SK-N-SH (cell line): ENCODE data around the gene CPA3. TPM values are rescaled to one million over a fixed set of nuclear protein-coding genes. Genes with fewer than 3 reads are reported as not detected.

ENCODE experiments used
- CTCF ChIA-PET: fragments of 300-600, 350-600 bp; formaldehyde crosslinking; extraction: SDS; loops from one replicate; lab custom pipeline; 2021; lab: Yijun Ruan, JAX
- POLR2A ChIA-PET: fragments of 350-600 bp; sonication (Branson Sonifier 250); formaldehyde crosslinking; extraction: SDS; loops from one replicate; lab custom pipeline; 2020; ENCODE audit warnings: antibody characterized with exemption, inconsistent platforms; lab: Yijun Ruan, JAX
- DNase-seq: peaks from one replicate; pipeline ENCODE4 v3.0.0; 2012
- H2AFZ ChIP-seq: fragments of 200-600 bp; sonication (generic); 2 replicates; pipeline ENCODE4 v1.8.1; 2016; ENCODE audit warnings: antibody characterized with exemption, mild to moderate bottlenecking, low read depth
- H3F3A ChIP-seq: fragments of 200-600 bp; sonication (generic); replicated peaks from 2 replicates; pipeline ENCODE3; 2016; ENCODE audit warnings: antibody characterized with exemption, mild to moderate bottlenecking; ENCODE audit not compliant: insufficient read depth
- H3K27ac ChIP-seq, 2 experiments: fragments of 200-500 bp in 1 of 2; fragments of 200-600 bp in 1 of 2; sonication (Bioruptor generic) in 1 of 2; sonication (generic), shearing (Covaris generic) in 1 of 2; 2 replicates each; pipeline versions ENCODE4 v1.5.1 to v1.6.1; 2014 to 2016; ENCODE audit warnings: low read depth in 2 of 2, inconsistent platforms in 1 of 2, low read length in 1 of 2, mild to moderate bottlenecking in 1 of 2, mixed read lengths in 1 of 2
- H3K27me3 ChIP-seq: fragments of 200-600 bp; sonication (generic), shearing (Covaris generic); 2 replicates; pipeline ENCODE4 v1.6.1; 2016; ENCODE audit warnings: mixed run types; ENCODE audit not compliant: insufficient read depth
- H3K36me3 ChIP-seq, 2 experiments: fragments of 200-500 bp in 1 of 2; fragments of 200-600 bp in 1 of 2; sonication (Bioruptor generic) in 1 of 2; sonication (generic) in 1 of 2; replicated peaks in 1 of 2; 2 replicates each; pipeline versions ENCODE3 to v1.5.1; 2014 to 2016; ENCODE audit warnings: low read length in 1 of 2, mild to moderate bottlenecking in 1 of 2; ENCODE audit not compliant: insufficient read depth in 2 of 2, control insufficient read depth in 1 of 2
- H3K4me1 ChIP-seq, 2 experiments: fragments of 200-500 bp in 1 of 2; fragments of 200-600 bp in 1 of 2; sonication (Bioruptor generic) in 1 of 2; sonication (generic), shearing (Covaris generic) in 1 of 2; 2 replicates each; pipeline versions ENCODE4 v1.5.1 to v1.6.1; 2014 to 2016; ENCODE audit warnings: low read depth in 1 of 2, low read length in 1 of 2, mixed run types in 1 of 2; ENCODE audit not compliant: insufficient read depth in 2 of 2, control insufficient read depth in 1 of 2
- H3K4me2 ChIP-seq: fragments of 200-600 bp; sonication (generic), shearing (Covaris generic); 2 replicates; pipeline ENCODE4 v1.6.1; 2017; ENCODE audit warnings: mixed run types
- H3K4me3 ChIP-seq, 2 experiments: fragments of 200-500 bp in 1 of 2; fragments of 200-600 bp in 1 of 2; sonication (Bioruptor generic) in 1 of 2; sonication (generic), shearing (Covaris generic) in 1 of 2; 2 replicates each; pipeline versions ENCODE4 v1.5.1 to v1.8.1; 2014 to 2016; ENCODE audit warnings: low read depth in 2 of 2, inconsistent platforms in 1 of 2, low read length in 1 of 2, mild to moderate bottlenecking in 1 of 2, mixed read lengths in 1 of 2, moderate library complexity in 1 of 2
- H3K79me2 ChIP-seq: fragments of 200-600 bp; sonication (generic); 2 replicates; pipeline ENCODE4 v1.8.1; 2017; ENCODE audit warnings: mild to moderate bottlenecking; ENCODE audit not compliant: insufficient read depth
- H3K9ac ChIP-seq: fragments of 200-600 bp; sonication (generic); 2 replicates; pipeline ENCODE4 v1.6.1; 2017; ENCODE audit warnings: mixed run types
- H3K9me2 ChIP-seq: fragments of 200-600 bp; sonication (generic); 2 replicates; pipeline ENCODE4 v1.6.1; 2017; ENCODE audit warnings: mixed run types
- H3K9me3 ChIP-seq: fragments of 200-600 bp; sonication (generic); 2 replicates; pipeline ENCODE4 v1.6.1; 2017; ENCODE audit warnings: mixed run types, mild to moderate bottlenecking, moderate library complexity
- H4K20me1 ChIP-seq: fragments of 200-600 bp; sonication (generic); 2 replicates; pipeline ENCODE4 v1.6.1; 2017; ENCODE audit warnings: mild to moderate bottlenecking, mixed run types; ENCODE audit not compliant: insufficient read depth
- EP300 ChIP-seq, 2 experiments: IDR thresholded peaks; 2 replicates each; pipeline versions ENCODE4 v1.4.0 to v1.6.1; 2012; ENCODE audit warnings: borderline replicate concordance in 1 of 2, low read depth in 1 of 2, low read length in 1 of 2
- EZH2phosphoT487 ChIP-seq: fragments of 200-600 bp; sonication (generic); IDR thresholded peaks from 2 replicates; pipeline ENCODE4 v1.6.1; 2017; ENCODE audit warnings: low read depth, mixed run types, mild to moderate bottlenecking, antibody characterized with exemption, moderate library complexity, borderline replicate concordance
- GABPA ChIP-seq: IDR thresholded peaks from 2 replicates; pipeline ENCODE4 v1.4.0; 2012; ENCODE audit warnings: low read depth, mild to moderate bottlenecking
- JUND ChIP-seq: IDR thresholded peaks from 2 replicates; pipeline ENCODE4 v1.4.0; 2012
- MEF2A ChIP-seq: IDR thresholded peaks from 2 replicates; pipeline ENCODE4 v1.4.0; 2012; ENCODE audit warnings: low read depth, borderline replicate concordance
- MXI1 ChIP-seq: IDR thresholded peaks from 2 replicates; pipeline ENCODE4 v1.6.1; 2012; ENCODE audit warnings: mild to moderate bottlenecking, low read depth, low read length, improper control_type of control experiment
- NRF1 ChIP-seq: IDR thresholded peaks from 2 replicates; pipeline ENCODE4 v1.6.1; 2012; ENCODE audit warnings: low read depth, mild to moderate bottlenecking, low read length
- PBX3 ChIP-seq: IDR thresholded peaks from 2 replicates; pipeline ENCODE4; 2012
- RAD21 ChIP-seq: IDR thresholded peaks from 2 replicates; pipeline ENCODE4 v1.6.1; 2012; ENCODE audit warnings: mild to moderate bottlenecking, low read length
- RCOR1 ChIP-seq: fragments of 150-350 bp; IDR thresholded peaks from 2 replicates; pipeline ENCODE4 v1.6.1; 2017; ENCODE audit warnings: antibody characterized with exemption, low read length
- SMC3 ChIP-seq: IDR thresholded peaks from 2 replicates; pipeline ENCODE4 v1.6.1; 2012; ENCODE audit warnings: low read depth, low read length, improper control_type of control experiment
- TAF1 ChIP-seq: IDR thresholded peaks from 2 replicates; pipeline ENCODE4 v1.6.1; 2012; ENCODE audit warnings: low read depth, mild to moderate bottlenecking, low read length, moderate library complexity, borderline replicate concordance
- TEAD4 ChIP-seq: IDR thresholded peaks from 2 replicates; pipeline ENCODE4 v1.4.0; 2012; ENCODE audit warnings: mild to moderate bottlenecking, borderline replicate concordance; ENCODE audit not compliant: insufficient read depth
- WGBS: methylation state at CpG from one replicate; pipeline ENCODE4 v1.1.6; 2017; ENCODE audit warnings: low lambda C conversion rate; 5-methylcytosine and 5-hydroxymethylcytosine counted together
- polyA plus RNA-seq, 3 experiments: library from polyadenylated mRNA; depleted of rRNA; stranded (reverse); fragments of >200 nt; gene quantifications; 2 replicates each; pipeline ENCODE4 v1.2.3, GENCODE V29; 2012
- TF ChIP-seq, protein P1 (sequence below): IDR thresholded peaks from 2 replicates; pipeline ENCODE4 v1.6.1; 2012; ENCODE audit warnings: mild to moderate bottlenecking, low read depth, low read length, moderate library complexity
- TF ChIP-seq, protein P2 (sequence below): fragments of 150-350 bp; IDR thresholded peaks from 2 replicates; pipeline ENCODE4 v1.6.1; 2016; ENCODE audit warnings: mild to moderate bottlenecking, low read depth, low read length

CPA3 gene, protein sequence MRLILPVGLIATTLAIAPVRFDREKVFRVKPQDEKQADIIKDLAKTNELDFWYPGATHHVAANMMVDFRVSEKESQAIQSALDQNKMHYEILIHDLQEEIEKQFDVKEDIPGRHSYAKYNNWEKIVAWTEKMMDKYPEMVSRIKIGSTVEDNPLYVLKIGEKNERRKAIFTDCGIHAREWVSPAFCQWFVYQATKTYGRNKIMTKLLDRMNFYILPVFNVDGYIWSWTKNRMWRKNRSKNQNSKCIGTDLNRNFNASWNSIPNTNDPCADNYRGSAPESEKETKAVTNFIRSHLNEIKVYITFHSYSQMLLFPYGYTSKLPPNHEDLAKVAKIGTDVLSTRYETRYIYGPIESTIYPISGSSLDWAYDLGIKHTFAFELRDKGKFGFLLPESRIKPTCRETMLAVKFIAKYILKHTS
- 0.06 TPM in 1 of 2 replicates, not detected in the other for polyA plus RNA-seq (2012; rRNA removed)
- 0.06 TPM in 1 of 2 replicates, not detected in the other for polyA plus RNA-seq (2012; cell fraction: cytosol; rRNA removed)
- 0.06 TPM in 1 of 2 replicates, not detected in the other for polyA plus RNA-seq (2012; cell fraction: nucleus; rRNA removed)

DNA sequence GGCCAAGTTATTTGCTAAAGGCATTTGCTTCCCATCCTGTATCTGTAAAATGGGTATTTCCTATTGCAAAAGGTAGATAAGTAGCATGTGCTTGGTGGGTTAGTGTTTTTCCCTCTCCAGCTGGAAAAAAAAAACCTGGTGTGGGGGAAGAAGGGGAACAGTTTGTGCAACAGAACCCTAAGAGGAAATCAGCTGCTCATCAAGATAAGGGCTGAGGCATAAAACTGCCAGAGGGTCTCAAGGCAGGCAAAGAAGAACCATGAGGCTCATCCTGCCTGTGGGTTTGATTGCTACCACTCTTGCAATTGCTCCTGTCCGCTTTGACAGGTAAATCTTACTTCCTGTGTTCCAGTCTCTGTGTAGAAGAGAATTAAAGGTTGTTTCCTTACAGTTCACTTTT is at the start of gene CPA3:
CPA3 (plus strand) TSS at position 248 of the 400 bp plus-strand sequence; CDS start at position 260, 12 bp downstream.
- no peaks in the 10 kb centered on the region for H3K9me3 ChIP-seq

GRCh38 chr3:148815316-148816110 is 49.6 kb upstream of the CPA3 start:
- H3K27me3 ChIP-seq, result no peaks in the 10 kb centered on the region; the same call in 1 of the 2 replicates
- H4K20me1 ChIP-seq, result no peaks in the 10 kb centered on the region
- peak overlapping the region in 1 of 2 experiments; percentile 93; a peak in 2 of 4 replicates for H3K27ac ChIP-seq
- no peaks in the 10 kb centered on the region for H3F3A ChIP-seq
- no peak overlapping the region for H3K9ac ChIP-seq
- no peaks in the 10 kb centered on the region for H3K36me3 ChIP-seq
- POLR2A ChIA-PET, result no interaction called here
- peaks cover 0 to 18% of the 10 kb centered on the region in 2 experiments; a peak in 2 of 4 replicates for H3K4me1 ChIP-seq
- peak overlapping the region in 1 of 2 experiments; percentile 6; a peak in 1 of 4 replicates for H3K4me3 ChIP-seq
- no peaks in the 10 kb centered on the region for H3K79me2 ChIP-seq
- CTCF ChIA-PET, result interaction anchor here (1.0 kb wide), 1 partner anchor 89 kb away, joined by 3 read pairs; no protein-coding TSS in a partner anchor
- no peaks in the 10 kb centered on the region for H3K9me3 ChIP-seq
- no peaks in the 10 kb centered on the region for H3K9me2 ChIP-seq
- H3K4me2 ChIP-seq, result no peak overlapping the region
- WGBS, result 13% methylated on average over 11 of the region's 11 CpGs
- H2AFZ ChIP-seq, result no peak overlapping the region
- peak; percentile 65 for DNase-seq
- TF ChIP-seq JUND, result no peak
- no peak for TF ChIP-seq SMC3
- TF ChIP-seq, protein P1, sequence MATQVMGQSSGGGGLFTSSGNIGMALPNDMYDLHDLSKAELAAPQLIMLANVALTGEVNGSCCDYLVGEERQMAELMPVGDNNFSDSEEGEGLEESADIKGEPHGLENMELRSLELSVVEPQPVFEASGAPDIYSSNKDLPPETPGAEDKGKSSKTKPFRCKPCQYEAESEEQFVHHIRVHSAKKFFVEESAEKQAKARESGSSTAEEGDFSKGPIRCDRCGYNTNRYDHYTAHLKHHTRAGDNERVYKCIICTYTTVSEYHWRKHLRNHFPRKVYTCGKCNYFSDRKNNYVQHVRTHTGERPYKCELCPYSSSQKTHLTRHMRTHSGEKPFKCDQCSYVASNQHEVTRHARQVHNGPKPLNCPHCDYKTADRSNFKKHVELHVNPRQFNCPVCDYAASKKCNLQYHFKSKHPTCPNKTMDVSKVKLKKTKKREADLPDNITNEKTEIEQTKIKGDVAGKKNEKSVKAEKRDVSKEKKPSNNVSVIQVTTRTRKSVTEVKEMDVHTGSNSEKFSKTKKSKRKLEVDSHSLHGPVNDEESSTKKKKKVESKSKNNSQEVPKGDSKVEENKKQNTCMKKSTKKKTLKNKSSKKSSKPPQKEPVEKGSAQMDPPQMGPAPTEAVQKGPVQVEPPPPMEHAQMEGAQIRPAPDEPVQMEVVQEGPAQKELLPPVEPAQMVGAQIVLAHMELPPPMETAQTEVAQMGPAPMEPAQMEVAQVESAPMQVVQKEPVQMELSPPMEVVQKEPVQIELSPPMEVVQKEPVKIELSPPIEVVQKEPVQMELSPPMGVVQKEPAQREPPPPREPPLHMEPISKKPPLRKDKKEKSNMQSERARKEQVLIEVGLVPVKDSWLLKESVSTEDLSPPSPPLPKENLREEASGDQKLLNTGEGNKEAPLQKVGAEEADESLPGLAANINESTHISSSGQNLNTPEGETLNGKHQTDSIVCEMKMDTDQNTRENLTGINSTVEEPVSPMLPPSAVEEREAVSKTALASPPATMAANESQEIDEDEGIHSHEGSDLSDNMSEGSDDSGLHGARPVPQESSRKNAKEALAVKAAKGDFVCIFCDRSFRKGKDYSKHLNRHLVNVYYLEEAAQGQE, result no peak
- TF ChIP-seq GABPA, result no peak
- peak; percentile 64; the same call in 1 of the 2 replicates for TF ChIP-seq MXI1
- no peak for TF ChIP-seq TAF1
- TF ChIP-seq, protein P2, sequence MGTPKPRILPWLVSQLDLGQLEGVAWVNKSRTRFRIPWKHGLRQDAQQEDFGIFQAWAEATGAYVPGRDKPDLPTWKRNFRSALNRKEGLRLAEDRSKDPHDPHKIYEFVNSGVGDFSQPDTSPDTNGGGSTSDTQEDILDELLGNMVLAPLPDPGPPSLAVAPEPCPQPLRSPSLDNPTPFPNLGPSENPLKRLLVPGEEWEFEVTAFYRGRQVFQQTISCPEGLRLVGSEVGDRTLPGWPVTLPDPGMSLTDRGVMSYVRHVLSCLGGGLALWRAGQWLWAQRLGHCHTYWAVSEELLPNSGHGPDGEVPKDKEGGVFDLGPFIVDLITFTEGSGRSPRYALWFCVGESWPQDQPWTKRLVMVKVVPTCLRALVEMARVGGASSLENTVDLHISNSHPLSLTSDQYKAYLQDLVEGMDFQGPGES, result no peak

More for the DNA sequence above, at the start of gene CPA3:
- WGBS, result 67% methylated on average over 1 of the region's 1 CpG
- Histone ChIP-seq H3F3A (no peaks in the 10 kb centered on the region), H3K27me3 (no peaks in the 10 kb centered on the region), H3K36me3 (no peaks in the 10 kb centered on the region), H3K9ac (no peak within 1 kb of the TSS), H3K4me3 (no peak within 1 kb of the TSS), H3K9me2 (no peaks in the 10 kb centered on the region), H3K27ac (no peak within 1 kb of the TSS), H3K4me1 (no peaks in the 10 kb centered on the region), H3K79me2 (no peaks in the 10 kb centered on the region), H3K4me2 (no peak within 1 kb of the TSS), H2AFZ (no peak within 1 kb of the TSS), H4K20me1 (no peaks in the 10 kb centered on the region)
- no peak for DNase-seq
- CTCF ChIA-PET, result interaction anchor here (0.8 to 2.4 kb wide), 5 partner anchors 9 to 137 kb away, joined by 3 to 16 read pairs (median 5); no protein-coding TSS in a partner anchor
- POLR2A ChIA-PET, result no interaction called here
- TF ChIP-seq EZH2phosphoT487 (no peak), MEF2A (no peak), SMC3 (no peak), GABPA (no peak), PBX3 (no peak), NRF1 (no peak), RAD21 (no peak), RCOR1 (no peak), EP300 (IDR thresholded peaks at IDR 0.05; ENCODE audit: borderline replicate concordance in 1 of 2, low read depth in 1 of 2, low read length in 1 of 2) (no peak), TEAD4 (no peak)
- TF ChIP-seq, protein P2, result no peak
